ENCODE data around the gene CCDC136.

CCDC136 gene

GRCh38 chr7:128844777-128845311 is 53.1 kb downstream of the CCDC136 start:
- no peak for DNase-seq (ENCODE audit: low read depth in 2 of 2)

GRCh38 chr7:128845475-128845874 is 53.7 kb downstream of the CCDC136 start:
- DNase-seq (ENCODE audit: low read depth in 2 of 2): no peak

DNA sequence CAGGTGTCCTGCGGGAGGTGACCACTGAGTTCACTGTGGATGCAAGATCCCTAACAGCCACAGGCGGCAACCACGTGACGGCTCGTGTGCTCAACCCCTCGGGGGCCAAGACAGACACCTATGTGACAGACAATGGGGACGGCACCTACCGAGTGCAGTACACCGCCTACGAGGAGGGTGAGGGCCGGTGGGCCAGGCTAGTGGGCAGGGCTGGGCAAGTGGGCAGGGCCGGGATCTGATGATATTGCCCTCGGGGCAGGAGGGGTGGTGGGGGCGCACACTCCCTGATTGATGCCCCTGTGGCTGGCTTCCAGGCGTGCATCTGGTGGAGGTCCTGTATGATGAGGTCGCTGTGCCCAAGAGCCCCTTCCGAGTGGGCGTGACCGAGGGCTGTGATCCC is 54.2 kb downstream of the CCDC136 start:
- no peak for DNase-seq (ENCODE audit: low read depth in 2 of 2)

DNA sequence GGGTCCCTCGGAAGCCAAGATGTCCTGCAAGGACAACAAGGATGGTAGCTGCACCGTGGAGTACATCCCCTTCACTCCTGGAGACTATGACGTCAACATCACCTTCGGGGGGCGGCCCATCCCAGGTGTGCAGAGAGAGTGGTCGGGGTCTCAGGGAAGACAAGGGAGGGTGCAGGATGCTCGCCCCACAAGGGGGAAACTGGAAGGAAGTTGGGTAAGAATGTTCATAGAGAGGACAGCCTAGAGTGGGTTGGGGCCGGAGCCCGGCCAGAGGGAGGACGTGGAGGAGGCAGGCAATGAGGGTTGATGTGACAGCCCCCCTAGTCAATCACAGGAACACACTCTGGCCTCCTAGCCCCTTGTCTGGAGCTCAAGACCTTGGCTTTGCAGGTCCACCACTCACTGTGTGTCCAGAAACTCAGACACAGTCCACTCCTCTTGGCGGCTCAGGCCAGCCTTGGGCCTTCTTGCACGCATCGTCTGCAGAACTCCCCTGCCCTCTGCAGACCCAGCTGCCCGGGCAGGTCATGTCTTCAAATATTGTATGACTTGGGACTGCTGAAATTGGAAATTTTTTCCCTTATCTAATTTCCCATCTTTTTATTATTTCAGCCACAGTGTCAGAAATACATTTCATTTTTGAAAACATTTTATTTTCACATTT is 55.1 kb downstream of the CCDC136 start:
- no peak for DNase-seq (ENCODE audit: low read depth in 2 of 2)

DNA sequence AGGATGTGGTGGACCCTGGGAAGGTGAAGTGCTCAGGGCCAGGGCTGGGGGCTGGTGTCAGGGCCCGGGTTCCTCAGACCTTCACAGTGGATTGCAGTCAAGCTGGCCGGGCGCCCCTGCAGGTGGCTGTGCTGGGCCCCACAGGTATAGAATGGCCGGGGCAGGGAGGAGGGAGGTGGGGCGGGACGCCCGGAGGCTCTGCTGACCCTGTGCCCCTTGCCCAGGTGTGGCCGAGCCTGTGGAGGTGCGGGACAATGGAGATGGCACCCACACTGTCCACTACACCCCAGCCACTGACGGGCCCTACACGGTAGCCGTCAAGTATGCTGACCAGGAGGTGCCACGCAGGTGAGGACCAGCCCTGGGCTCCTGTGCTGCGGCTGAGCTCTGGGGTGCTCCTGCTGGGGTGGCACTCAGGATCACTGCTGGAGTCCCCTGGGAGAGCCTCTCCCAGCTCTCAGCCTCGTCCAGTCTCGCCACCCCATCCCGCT is 56.0 kb downstream of the CCDC136 start:
- DNase-seq (ENCODE audit: low read depth in 2 of 2): no peak

- DNase-seq (ENCODE audit: low read depth in 2 of 2): no peak
Observed at GRCh38 chr7:128848289-128849155, 56.8 kb downstream of the CCDC136 start.

DNA sequence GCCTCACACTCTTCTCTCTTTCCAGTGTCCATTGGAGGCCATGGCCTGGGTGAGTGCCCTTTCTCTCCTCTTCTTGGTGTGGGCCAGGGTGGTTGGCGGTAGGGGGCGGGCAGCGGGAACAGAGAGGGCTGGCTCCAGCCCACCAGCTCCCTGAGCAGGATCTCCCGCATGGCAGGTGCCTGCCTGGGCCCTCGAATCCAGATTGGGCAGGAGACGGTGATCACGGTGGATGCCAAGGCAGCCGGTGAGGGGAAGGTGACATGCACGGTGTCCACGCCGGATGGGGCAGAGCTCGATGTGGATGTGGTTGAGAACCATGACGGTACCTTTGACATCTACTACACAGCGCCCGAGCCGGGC is 57.4 kb downstream of the CCDC136 start:
- DNase-seq (ENCODE audit: low read depth in 2 of 2): no peak

GRCh38 chr7:128849804-128850490 is 58.2 kb downstream of the CCDC136 start:
- no peak for DNase-seq (ENCODE audit: low read depth in 2 of 2)

- DNase-seq (ENCODE audit: low read depth in 2 of 2): no peak
Observed at GRCh38 chr7:128852537-128853254, 60.9 kb downstream of the CCDC136 start.

GRCh38 chr7:128853799-128854198 is 62.0 kb downstream of the CCDC136 start:
- no peak for DNase-seq (ENCODE audit: low read depth in 2 of 2)

DNA sequence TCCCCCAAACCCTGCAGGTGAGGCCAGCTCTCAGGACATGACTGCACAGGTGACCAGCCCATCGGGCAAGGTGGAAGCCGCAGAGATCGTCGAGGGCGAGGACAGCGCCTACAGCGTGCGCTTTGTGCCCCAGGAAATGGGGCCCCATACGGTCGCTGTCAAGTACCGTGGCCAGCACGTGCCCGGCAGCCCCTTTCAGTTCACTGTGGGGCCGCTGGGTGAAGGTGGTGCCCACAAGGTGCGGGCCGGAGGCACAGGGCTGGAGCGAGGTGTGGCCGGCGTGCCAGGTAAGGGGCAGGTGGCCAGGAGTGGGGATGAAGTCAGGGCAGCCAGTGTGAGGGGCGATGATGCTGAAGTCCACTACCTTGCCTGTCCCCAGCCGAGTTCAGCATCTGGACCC is 62.6 kb downstream of the CCDC136 start:
- DNase-seq (ENCODE audit: low read depth in 2 of 2): no peak

DNA sequence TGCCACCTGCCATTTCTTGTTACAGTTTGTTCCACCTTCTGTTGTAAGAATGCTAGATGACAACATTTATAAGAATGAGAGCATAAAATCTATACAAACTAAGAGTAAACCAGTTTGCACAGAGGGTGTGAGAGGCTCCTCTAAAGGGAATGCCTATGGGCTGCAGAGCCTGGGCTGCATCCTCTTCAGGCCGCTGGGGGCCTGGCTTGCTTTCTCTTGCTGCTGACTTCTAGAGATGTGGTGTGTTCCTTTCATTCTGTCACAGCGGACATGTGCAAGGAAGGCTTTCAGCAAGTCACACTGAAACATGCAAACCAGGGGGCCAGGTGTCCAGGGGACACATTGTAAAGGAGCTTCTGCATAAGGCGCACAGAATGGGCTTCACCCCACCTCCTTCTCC is 63.8 kb downstream of the CCDC136 start:
- DNase-seq (ENCODE audit: low read depth in 2 of 2): no peak

- DNase-seq (ENCODE audit: low read depth in 2 of 2): no peak
Observed at GRCh38 chr7:128856001-128856718, 64.4 kb downstream of the CCDC136 start.

- no peak for DNase-seq (ENCODE audit: low read depth in 2 of 2)
Observed at GRCh38 chr7:128858380-128859231, 66.8 kb downstream of the CCDC136 start.

GRCh38 chr7:128859232-128860157 is 67.7 kb downstream of the CCDC136 start:
- no peak for DNase-seq (ENCODE audit: low read depth in 2 of 2)

DNA sequence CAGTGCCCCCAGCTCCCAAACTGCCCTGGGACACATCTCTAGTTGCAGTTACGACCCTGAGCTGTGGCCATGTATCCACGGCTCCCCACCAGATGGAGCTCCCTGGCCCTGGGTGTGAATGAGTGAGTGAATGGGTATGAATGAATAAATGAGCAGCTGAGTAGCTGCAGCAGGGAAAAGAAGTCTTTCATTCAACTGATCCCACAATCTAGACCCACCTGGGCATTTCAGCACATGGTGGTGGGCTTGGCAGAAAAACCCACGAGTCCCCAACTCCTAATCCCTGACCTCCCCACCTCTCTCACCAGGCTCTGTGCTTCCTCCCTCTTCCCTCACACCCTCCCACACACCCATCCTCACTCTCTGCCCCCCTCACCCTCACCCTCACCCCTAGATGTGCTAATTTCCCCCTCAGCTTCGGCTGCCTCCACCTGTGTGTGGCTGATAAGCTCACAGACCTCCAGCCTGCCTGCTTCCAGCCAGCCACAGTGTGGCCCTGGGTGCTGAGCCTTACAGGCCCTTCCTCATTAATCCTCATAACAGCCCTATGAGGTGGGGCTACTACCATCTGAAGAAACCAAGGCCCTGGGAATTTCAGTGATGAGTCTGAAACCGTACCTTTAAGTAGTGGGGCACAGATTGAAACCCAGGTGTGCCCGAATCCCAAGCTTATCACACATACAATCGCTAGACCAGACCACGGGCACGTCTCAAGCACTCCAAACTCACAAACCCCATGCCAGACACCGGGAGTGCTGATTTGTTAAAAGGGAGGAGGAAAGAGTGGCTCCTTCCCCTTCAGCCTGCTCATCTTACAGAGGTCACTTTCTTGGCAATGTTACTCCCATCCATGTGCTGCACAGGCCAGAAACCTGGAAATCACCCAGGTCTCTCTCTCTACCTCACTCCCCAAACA is 68.6 kb downstream of the CCDC136 start:
- DNase-seq (ENCODE audit: low read depth in 2 of 2): no peak

- DNase-seq (ENCODE audit: low read depth in 2 of 2): no peak
Observed at GRCh38 chr7:128861957-128862570, 70.3 kb downstream of the CCDC136 start.
